Measurements from ENCODE around the gene ZNF385D.
"Not testable (repeated sequence)": the region's sequence is repeated elsewhere in the genome, so short reads cannot be mapped to it uniquely, and the experiment has no call there.

ZNF385D gene

DNA sequence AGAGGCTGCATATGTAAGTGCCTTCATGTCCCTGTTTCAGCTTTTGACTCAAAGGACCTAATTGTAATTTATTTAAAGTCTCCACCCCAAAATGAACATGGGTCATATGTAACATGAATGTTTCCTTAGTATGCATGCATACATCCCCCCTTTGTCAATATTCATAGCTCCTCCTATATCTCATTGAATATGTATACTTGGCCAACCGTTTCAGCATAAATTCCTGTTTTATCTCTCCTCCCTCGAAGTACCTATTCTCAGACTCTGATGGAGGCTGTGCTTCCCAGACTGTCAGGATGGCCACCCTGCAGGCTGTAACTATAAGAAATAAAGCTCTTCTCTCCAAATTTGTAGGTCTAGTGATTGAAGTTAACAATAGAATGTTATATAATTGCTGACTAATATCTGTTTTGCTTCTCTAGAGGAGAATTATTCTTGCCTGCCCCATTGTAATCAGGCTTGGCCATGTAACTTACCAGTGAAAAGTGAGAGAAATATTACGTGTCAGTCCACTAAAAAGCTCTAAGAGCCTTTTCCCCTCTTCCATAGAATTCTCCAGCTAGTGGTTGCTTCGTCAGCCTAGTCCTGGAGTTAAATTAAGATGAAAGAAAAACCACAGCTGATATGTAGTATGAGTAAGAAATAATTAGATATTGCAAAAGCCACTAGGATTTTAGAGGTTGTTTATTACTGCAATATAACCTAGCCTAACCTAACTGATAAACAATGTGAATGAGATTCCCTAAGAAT lies 245.1 kb downstream of the ZNF385D start:
- DNase-seq = no peak

DNA sequence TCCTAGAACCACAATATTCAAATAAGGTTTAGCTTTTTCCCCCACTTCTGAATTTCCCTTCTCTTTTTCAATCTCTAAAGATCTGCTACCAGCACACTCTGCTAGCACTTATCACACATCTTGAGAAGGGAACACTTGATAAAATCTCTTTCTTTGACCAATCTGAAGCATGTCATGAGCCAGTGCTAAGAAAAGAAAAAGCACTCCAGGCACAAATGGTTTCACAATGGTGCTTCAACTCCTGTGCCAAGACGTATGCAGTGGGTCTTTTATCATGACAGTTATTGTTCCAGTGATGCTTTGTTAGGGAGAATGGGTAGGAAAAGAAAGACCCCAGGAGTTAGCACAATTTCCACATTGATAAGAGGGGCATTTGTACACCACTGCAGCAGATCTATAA lies 248.4 kb downstream of the ZNF385D start:
- no peak for DNase-seq

- DNase-seq = no peak
Observed at GRCh38 chr3:21500834-21501233, 250.2 kb downstream of the ZNF385D start.

- not testable (repeated sequence) for DNase-seq
Observed at GRCh38 chr3:21490671-21491070, 260.3 kb downstream of the ZNF385D start.

- no peak for DNase-seq
Observed at GRCh38 chr3:21487520-21487919, 263.5 kb downstream of the ZNF385D start.

GRCh38 chr3:21486024-21486935 lies 264.7 kb downstream of the ZNF385D start:
- DNase-seq = not testable (repeated sequence)

DNA sequence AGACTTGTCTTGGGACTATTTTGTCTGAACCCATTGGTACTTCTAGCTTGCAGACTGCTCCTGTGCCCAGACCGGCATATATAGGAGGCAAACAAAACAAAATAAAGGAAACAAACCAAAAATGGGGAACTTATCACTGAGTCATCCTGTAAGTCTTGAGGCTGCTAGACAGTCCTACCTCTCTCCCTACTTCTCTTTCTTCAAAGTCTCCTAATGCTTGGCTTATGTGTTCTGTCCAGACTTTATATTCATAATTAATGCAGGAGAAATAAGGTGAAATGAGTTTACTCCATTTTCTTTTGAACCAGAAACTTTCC lies 266.2 kb downstream of the ZNF385D start:
- DNase-seq = no peak

DNA sequence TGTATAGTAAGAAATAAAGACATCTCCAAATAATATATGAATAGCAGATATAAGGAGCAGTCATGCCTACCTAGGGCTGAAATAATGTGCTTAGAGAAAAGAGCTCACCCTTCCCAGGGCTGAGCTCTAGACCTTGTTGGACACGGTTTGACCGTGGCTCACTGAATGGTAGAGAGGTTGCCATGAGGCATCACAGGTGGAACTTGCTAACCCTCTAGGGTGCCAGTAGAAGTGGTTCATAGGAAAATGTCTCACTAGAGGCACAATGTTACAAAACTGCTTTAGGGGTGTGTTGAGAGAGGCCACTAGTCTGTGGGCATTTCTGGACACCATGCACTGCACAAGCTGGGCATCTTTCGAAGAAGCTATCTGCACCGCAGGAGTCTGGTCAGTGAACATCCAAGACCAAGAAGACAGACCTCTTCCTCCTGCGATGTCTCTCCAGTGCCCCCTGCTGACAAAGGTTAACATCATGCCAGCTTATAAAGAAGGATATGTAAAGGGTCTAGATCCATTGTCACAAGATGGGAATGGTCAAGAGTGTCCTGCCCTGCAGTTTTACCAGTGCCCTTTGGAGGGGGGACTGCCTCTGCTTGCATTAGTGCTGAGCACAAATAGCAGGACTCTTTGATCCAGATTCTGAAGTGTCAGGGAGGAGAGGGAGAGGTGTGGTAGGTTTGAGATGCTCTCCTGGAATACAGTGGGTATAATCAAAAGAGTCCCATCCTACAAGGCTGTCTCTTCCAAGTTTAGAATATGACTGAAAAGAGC lies 266.8 kb downstream of the ZNF385D start:
- DNase-seq = no peak

GRCh38 chr3:21481991-21482390 lies 269.0 kb downstream of the ZNF385D start:
- DNase-seq = no peak

GRCh38 chr3:21477541-21478288 lies 273.3 kb downstream of the ZNF385D start:
- DNase-seq = no peak

DNA sequence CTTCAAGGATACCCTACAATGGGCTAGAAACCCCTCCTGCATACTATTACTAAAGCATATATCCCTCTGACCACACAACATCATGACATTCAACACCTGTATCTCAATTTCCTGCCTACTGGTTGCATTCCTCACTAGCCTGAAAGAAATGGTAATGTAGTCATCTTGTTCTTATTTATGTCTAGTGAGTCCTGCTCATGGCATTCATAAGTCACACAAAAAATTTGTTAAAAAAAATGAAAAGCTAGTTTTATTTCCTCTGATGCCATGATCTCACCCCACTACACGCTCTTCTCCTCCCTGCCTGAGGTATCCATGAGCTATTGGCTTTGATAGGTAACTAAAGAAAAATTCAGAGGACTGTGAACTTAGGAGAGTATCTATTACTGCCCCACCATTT lies 284.5 kb downstream of the ZNF385D start:
- DNase-seq = no peak

GRCh38 chr3:21464746-21465145 lies 286.3 kb downstream of the ZNF385D start:
- DNase-seq = no peak

GRCh38 chr3:21463319-21463718 lies 287.7 kb downstream of the ZNF385D start:
- DNase-seq = no peak

GRCh38 chr3:21462141-21462540 lies 288.9 kb downstream of the ZNF385D start:
- no peak for DNase-seq

- no peak for DNase-seq
Observed at GRCh38 chr3:21457084-21457483, 293.9 kb downstream of the ZNF385D start.

- DNase-seq = no peak
Observed at GRCh38 chr3:21449738-21450137, 301.3 kb downstream of the ZNF385D start.

- DNase-seq = no peak
Observed at GRCh38 chr3:21447476-21448151, 303.4 kb downstream of the ZNF385D start.

GRCh38 chr3:21446945-21447475 lies 304.0 kb downstream of the ZNF385D start:
- no peak for DNase-seq

DNA sequence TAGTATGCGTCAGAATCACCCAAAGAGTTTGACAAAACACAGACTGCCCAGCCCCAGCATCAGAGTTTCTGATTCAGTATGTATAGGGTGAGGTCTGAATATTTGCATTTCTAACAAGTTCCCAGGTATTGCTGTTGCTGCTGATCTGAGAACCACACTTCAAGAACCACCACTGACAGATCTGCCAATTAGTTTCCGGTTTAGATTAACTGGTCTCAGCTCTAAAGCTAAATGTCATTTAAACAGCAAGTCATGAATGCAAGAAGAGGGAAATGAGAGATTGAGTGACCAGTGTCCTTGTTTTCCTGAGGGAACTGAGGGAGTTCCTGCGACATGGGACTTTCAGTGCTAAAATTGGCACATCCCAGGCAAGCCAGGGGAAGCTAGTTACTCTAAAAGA lies 305.0 kb downstream of the ZNF385D start:
- no peak for DNase-seq

DNA sequence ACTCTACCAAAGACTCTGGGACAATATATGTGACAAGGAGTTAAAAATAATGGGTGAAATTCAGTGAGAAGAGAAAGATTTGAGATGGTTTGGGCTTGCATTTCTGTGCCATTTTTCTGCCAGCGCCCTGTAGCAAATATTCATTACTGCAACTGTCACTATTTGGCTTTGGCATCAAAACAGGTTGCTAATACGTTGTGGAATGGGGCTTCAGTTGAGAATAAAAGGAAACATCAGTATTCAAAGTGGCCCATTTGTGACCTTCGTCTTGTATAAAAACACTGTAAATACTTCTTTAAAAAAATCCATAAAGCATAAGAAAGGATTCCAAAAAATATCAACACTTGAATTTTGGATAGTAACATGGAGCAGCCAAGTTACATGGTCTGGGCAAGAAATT lies 309.2 kb downstream of the ZNF385D start:
- DNase-seq = no peak

- DNase-seq = no peak
Observed at GRCh38 chr3:21436835-21437234, 314.2 kb downstream of the ZNF385D start.

DNA sequence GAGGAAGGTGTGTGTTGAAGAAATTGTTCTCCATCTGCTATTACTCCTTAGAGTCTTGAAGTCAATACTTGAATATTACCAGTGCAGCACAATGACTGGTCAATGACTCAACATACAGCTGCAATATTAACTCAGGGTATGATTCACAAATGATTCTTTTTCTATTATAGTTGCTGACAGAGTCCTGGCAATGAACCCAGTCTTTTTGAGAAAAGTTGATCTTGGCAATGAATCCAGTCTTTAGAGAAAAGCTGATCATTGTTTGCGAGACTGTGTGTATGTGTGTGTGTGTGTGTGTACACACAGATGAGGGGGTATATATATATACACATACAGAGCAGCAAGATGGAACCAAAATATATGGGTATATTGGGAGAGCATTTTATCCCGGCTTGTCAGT lies 315.1 kb downstream of the ZNF385D start:
- no peak for DNase-seq

All from NCI-H748 treated with DMSO at 0.1 percent for 48 hours (cell line).